Measurements from ENCODE around the gene RHO.
A peak's percentile ranks its signal among the peaks of the same experiment; 100 is the strongest.
"Not testable (repeated sequence)": the region's sequence is repeated elsewhere in the genome, so short reads cannot be mapped to it uniquely, and the experiment has no call there.

RHO gene

GRCh38 chr3:129500334-129500658 lies 28.1 kb upstream of the RHO start:
- no peak for DNase-seq

DNA sequence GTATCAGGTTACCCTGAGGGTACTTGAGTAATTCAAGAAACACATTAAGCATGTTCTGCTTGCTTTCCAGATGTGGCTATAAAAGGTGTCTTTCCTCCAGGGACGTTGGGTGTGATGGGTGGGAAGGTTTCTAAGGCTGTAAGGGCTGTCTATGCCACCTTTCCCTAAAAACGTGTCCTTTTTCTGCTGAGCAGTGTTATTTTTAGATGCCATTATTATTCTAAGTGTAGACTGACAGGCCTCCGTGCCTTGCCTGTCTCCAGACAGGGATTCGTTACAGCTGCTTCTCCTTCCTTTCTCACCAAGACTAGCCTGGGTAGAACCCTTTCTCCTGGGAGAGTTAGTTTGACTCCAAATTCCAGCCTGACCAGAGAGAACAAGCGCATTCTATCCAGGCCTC lies 26.8 kb upstream of the RHO start:
- peak; percentile 17 for DNase-seq

- peak; percentile 76 for DNase-seq
Observed at GRCh38 chr3:129502641-129503408, 25.6 kb upstream of the RHO start.

DNA sequence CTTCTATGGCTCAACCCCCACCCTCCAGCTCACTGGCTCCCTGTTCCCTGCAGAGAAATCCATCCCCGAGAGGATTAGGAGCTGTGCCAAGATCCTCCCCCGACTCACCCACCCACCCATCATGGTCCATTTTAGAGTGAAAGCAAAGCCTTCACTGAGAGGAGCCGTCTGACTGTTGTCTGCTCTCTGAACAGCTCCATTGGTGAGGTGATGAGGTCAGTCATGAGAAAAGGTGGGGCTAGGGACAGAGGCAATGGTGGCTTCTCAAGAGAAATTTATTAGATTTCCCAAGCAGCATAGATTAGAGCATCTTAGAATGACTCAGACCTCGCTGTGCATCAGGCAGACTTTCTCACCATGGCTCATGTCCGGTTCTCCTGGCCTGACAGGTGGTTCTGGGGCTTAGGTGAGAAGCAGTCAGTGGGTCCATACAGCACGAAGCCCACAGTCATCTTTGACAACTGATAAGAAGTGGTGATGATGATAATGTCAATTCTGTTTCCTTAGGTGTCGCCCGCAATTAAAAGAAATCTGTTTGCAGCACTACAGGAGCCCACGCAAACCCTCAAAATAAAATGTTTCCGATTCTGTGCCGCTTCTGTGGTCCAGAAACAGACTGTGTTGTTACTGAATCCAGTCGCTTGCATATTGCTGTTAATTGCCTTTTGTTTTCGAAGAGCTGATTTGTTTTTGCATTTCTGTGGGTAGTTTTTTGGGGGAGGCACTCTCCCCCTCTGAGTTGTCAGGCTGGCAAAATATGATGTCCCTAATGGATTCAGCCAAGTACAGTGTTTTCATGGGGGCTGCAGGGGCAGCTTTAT lies 24.8 kb upstream of the RHO start:
- peak; percentile 76 for DNase-seq

- DNase-seq = no peak
Observed at GRCh38 chr3:129504471-129505100, 23.9 kb upstream of the RHO start.

GRCh38 chr3:129505341-129505740 lies 23.1 kb upstream of the RHO start:
- DNase-seq = peak; percentile 3

DNA sequence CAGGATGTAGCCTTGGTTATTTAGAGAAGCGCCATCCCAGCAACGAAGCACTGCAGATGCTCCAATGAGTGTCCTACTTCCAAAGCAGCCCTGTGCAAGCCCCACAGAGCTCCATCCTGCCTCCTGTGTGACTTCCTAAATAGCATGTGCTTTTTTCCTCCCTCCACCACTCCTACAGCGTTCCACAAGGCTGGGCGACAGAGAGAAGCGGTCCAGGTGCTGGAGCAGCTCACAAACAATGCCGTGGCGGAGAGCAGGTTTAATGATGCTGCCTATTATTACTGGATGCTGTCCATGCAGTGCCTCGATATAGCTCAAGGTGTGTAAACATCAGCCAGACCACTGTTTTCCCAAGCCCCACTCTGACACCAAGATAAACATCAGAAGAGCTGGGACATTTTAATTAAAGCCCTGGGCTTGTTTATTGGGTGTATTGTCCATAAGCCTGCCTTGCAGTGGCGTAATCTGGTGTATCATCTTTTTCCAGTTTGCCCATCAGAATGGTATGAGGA lies 22.2 kb upstream of the RHO start:
- peak; percentile 82 for DNase-seq

DNA sequence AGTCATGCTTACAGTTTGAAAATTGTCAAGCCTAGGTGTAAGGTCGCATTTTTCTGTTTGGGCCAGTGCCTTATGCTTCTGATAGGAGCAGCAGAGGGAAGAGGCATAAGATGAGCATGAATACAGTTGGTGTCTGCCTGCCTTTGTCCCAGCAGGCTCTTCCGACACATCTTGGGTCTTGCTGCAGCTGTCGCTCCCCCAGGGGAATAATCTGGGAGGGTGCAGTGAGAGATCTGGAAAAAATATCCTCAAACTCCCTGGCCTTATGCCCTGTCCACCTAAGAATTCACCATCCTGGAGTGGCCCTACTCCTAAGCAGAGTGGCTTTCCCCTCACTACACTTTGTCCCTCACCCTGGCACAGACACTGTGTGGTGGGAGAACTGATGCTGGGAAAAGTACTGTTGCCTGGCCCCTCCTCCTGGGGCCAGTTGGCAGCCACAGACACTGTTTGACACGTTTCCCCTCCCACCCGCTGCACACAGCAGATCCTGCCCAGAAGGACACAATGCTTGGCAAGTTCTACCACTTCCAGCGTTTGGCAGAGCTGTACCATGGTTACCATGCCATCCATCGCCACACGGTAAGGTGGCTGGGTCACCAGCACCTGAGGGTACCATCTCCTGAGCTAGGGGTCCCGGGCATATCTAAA lies 21.1 kb upstream of the RHO start:
- no peak for DNase-seq

DNA sequence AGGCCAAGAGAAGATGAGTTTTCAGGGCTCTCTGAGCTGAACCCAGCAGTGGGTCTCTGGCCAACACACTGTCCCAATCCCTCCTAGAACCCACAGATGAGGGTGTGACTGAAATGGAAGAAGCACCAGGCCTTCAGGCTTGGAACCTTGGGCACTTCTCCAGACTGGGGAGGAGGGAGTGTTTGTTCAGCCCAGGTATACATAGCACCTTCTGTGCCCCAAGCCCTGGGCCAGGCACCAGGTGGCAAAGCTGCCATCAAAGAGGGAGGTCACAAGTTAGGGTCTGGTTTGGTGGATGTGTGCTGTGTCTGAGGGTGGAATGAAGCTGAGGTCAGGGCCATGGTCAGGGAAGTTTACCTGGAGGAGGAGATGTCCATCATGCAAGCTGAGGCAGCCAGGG lies 15.8 kb upstream of the RHO start:
- DNase-seq = no peak

DNA sequence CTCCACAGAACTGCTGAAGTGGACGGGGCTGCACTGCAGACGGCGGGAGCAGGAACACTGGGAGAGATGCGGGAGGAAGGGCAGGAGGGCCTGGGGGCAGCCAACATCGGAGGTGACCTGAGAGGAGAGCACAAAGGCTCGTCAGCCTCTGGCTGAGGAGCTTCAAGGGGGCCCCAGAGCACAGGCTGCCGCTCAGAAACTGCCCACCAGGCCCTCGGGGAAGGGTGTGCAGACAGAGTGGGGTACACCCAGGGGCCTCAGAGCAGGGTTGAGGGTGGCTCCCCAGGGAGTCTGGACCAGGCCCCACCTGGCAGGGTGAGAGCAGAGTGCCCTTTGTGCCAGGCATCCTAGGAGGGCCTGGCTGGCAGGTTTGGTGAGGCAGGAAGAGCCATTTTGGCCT lies 14.7 kb upstream of the RHO start:
- no peak for DNase-seq

- no peak for DNase-seq
Observed at GRCh38 chr3:129514110-129514509, 14.3 kb upstream of the RHO start.

DNA sequence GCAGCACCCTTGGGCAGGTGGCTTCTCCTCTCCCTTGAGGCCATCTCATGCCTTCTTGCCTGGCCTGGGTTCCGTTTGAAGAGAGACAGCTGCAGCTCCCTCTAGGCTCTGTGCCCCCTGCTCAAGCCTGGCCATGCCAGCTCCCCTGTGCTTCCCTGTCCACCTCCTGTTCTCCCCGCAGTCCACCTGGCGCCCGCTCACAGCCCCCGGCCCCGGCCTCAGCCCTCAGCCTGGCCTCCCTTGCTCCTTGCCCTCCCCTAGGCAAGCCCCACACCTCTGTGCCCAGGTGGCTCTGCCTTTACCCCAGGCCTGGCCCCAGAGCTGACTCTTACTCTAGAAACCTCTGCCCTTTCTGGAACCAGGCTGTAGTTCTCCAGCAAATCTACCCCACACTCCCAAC lies 13.9 kb upstream of the RHO start:
- no peak for DNase-seq

DNA sequence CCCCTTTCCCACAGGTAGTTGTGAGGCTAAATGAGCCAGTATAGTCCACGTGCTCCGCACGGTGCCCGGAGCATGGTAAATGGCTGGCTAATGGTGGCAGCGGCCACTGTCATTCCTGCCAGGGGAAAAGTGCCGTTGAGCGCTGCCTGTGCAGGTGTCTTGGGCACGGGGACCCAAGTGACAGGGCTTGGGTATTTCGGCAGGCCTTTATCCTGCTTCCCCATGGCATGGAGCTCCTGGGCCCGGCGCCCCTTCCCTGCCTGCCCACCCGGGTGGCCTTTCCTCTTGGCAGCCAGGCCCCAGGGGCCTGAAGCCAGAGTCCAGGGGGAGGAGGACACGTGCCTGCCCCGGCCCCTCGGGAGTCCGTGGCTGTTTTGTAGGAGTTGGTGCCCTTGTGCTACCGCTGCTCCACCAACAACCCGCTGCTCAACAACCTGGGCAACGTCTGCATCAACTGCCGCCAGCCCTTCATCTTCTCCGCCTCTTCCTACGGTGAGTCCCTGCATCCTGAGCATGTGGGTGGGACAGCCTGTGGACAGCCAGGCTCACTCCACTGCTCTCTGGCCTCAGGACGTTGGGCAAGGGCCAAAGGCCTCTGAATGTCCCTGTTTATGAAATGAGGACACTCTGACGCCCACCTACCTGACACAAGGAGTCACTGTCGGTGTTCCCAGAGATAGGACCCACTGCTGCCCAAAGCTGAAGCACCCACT lies 13.2 kb upstream of the RHO start:
- DNase-seq = not testable (repeated sequence)

- DNase-seq = not testable (repeated sequence)
Observed at GRCh38 chr3:129515821-129516432, 12.5 kb upstream of the RHO start.

DNA sequence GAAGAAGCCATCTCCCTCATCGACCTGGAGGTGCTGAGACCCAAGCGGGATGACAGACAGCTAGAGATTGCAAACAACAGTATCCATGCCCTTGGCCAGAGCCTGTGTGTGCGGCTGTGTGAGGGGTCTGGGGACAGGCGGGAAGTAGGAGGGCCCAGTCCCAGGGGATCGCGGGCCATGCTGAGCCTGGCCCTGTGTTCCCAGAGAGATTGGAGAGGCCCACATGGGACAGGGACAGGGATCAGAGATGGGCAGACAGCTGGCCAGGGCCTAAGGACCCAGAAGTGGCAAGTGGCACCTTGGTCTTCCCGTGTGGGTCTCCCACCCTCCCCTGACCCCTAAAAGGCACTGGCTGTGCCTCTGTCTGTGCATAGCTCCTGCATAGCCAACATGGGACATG lies 10.9 kb upstream of the RHO start:
- no peak for DNase-seq

GRCh38 chr3:129518038-129518561 lies 10.3 kb upstream of the RHO start:
- DNase-seq = no peak

GRCh38 chr3:129518581-129518980 lies 9.9 kb upstream of the RHO start:
- DNase-seq = no peak

- no peak for DNase-seq
Observed at GRCh38 chr3:129519449-129519848, 9.0 kb upstream of the RHO start.

- no peak for DNase-seq
Observed at GRCh38 chr3:129519896-129520715, 8.3 kb upstream of the RHO start.

- DNase-seq = no peak
Observed at GRCh38 chr3:129520960-129521359, 7.5 kb upstream of the RHO start.

- DNase-seq = peak; percentile 50
Observed at GRCh38 chr3:129521611-129522010, 6.8 kb upstream of the RHO start.

All from NCI-H69 (cell line).